ENCODE data around the gene LYRM2. TPM values are rescaled to one million over a fixed set of nuclear protein-coding genes. Genes with fewer than 3 reads are reported as not detected.
A peak's percentile ranks its signal among the peaks of the same experiment; 100 is the strongest.

The LYRM2 gene
- total RNA-seq, 2 donors from 2014 or later: 8.0 to 13.8 TPM

GRCh38 chr6:89562093-89562973 is 76.2 kb downstream of the LYRM2 start:
- DNase-seq: no peak
- H3K27me3 ChIP-seq: no peaks in the 10 kb centered on the region
- ATAC-seq: peak; percentile 33
- no peaks in the 10 kb centered on the region for H3K4me1 ChIP-seq
- no peak overlapping the region for H3K27ac ChIP-seq
- intact Hi-C loops (cut with DNase I): no loop called here
- WGBS, 2 donors: 72 to 76% methylated on average over 21 of the region's 21 CpGs
- H3K4me3 ChIP-seq: no peak overlapping the region
- TF ChIP-seq CTCF (IDR thresholded peaks at IDR 0.05): no peak
- no peak for TF ChIP-seq POLR2A (IDR thresholded peaks at IDR 0.05)
- H3K9me3 ChIP-seq: no peaks in the 10 kb centered on the region
- no peaks in the 10 kb centered on the region for H3K36me3 ChIP-seq (replicated peaks in 1 of 2; ENCODE audit: insufficient read depth in 1 of 2, low read depth in 2 of 2)

- Histone ChIP-seq H3K4me3 (no peak overlapping the region), H3K27me3 (no peaks in the 10 kb centered on the region), H3K4me1 (no peaks in the 10 kb centered on the region), H3K36me3 (replicated peaks in 1 of 2; ENCODE audit: insufficient read depth in 1 of 2, low read depth in 2 of 2) (no peaks in the 10 kb centered on the region), H3K27ac (no peak overlapping the region), H3K9me3 (no peaks in the 10 kb centered on the region)
- DNase-seq: no peak
- no peak for TF ChIP-seq CTCF (IDR thresholded peaks at IDR 0.05)
- no peak for TF ChIP-seq POLR2A (IDR thresholded peaks at IDR 0.05)
- WGBS, 2 donors: 87 to 88% methylated on average over 1 of the region's 1 CpG
- intact Hi-C loops (cut with DNase I): no loop called here
- ATAC-seq: no peak
Observed at GRCh38 chr6:89559487-89559886, 79.1 kb downstream of the LYRM2 start.

GRCh38 chr6:89555806-89556205 is 82.7 kb downstream of the LYRM2 start:
- TF ChIP-seq CTCF (IDR thresholded peaks at IDR 0.05) (no peak), POLR2A (IDR thresholded peaks at IDR 0.05) (no peak)
- H3K27ac ChIP-seq: no peak overlapping the region
- 49 to 76% methylated on average over 3 of the region's 3 CpGs for WGBS, 2 donors
- no peaks in the 10 kb centered on the region for H3K4me1 ChIP-seq
- intact Hi-C loops (cut with DNase I): no loop called here
- DNase-seq (no peak), ATAC-seq (no peak)
- no peak overlapping the region for H3K4me3 ChIP-seq
- H3K9me3 ChIP-seq: no peaks in the 10 kb centered on the region
- H3K27me3 ChIP-seq: no peaks in the 10 kb centered on the region
- H3K36me3 ChIP-seq (replicated peaks in 1 of 2; ENCODE audit: insufficient read depth in 1 of 2, low read depth in 2 of 2): no peaks in the 10 kb centered on the region

- DNase-seq (no peak), ATAC-seq (no peak)
- 71 to 76% methylated on average over 3 of the region's 4 CpGs for WGBS, 2 donors
- Histone ChIP-seq H3K27me3 (no peaks in the 10 kb centered on the region), H3K27ac (no peak overlapping the region), H3K4me3 (no peak overlapping the region), H3K4me1 (no peaks in the 10 kb centered on the region), H3K9me3 (no peaks in the 10 kb centered on the region), H3K36me3 (replicated peaks in 1 of 2; ENCODE audit: insufficient read depth in 1 of 2, low read depth in 2 of 2) (no peaks in the 10 kb centered on the region)
- TF ChIP-seq POLR2A (IDR thresholded peaks at IDR 0.05) (no peak), CTCF (IDR thresholded peaks at IDR 0.05) (no peak)
- intact Hi-C loops (cut with DNase I): no loop called here
Observed at GRCh38 chr6:89555031-89555430, 83.5 kb downstream of the LYRM2 start.

- 85 to 86% methylated on average over 5 of the region's 5 CpGs for WGBS, 2 donors
- TF ChIP-seq CTCF (IDR thresholded peaks at IDR 0.05): no peak
- no peak for TF ChIP-seq POLR2A (IDR thresholded peaks at IDR 0.05)
- ATAC-seq: no peak
Observed at GRCh38 chr6:89554106-89554505, 84.4 kb downstream of the LYRM2 start.

More at GRCh38 chr6:89554106-89554505, 84.4 kb downstream of the LYRM2 start:
- H3K27ac ChIP-seq: no peak overlapping the region
- H3K36me3 ChIP-seq (replicated peaks in 1 of 2; ENCODE audit: insufficient read depth in 1 of 2, low read depth in 2 of 2): no peaks in the 10 kb centered on the region
- no peak overlapping the region for H3K4me3 ChIP-seq
- intact Hi-C loops (cut with DNase I): no loop called here
- no peaks in the 10 kb centered on the region for H3K27me3 ChIP-seq
- no peaks in the 10 kb centered on the region for H3K4me1 ChIP-seq
- DNase-seq: no peak
- H3K9me3 ChIP-seq: no peaks in the 10 kb centered on the region

Data from body of pancreas (tissue), 4 donors.